Left kidney (tissue), 2 donors: ENCODE data around the gene WFDC8. TPM values are rescaled to one million over a fixed set of nuclear protein-coding genes. Genes with fewer than 3 reads are reported as not detected.

Experiments used
- DNase-seq: peaks from one replicate; pipeline ENCODE4 v3.0.0-alpha.2; 2013
- polyA plus RNA-seq: library from polyadenylated mRNA; unstranded; fragments of 120-200 nt; gene quantifications from one replicate; pipeline ENCODE4 v1.2.1, GENCODE V29; 2013; ENCODE audit not compliant: insufficient read length

The WFDC8 gene
- polyA plus RNA-seq, 1 donor, result 0.13 TPM

DNA sequence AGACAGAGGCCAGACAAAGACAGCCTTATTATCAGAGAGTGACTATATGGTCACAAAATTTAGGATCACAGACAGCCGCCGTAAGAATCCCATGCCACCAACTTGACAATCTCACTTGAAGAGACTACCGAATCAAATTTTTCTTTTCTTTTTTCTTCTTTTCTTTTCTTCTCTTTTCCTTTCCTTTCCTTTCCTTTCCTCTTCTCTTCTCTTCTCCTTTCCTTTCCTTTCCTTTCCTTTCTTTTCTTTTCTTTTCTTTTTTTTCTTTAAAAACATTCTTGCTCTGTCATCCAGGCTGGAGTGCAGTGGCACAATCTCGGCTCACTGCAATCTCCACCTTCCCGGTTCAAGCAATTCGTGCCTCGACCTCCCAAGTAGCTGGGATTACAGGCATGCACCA is 30.7 kb downstream of the WFDC8 start:
- no peak for DNase-seq

DNA sequence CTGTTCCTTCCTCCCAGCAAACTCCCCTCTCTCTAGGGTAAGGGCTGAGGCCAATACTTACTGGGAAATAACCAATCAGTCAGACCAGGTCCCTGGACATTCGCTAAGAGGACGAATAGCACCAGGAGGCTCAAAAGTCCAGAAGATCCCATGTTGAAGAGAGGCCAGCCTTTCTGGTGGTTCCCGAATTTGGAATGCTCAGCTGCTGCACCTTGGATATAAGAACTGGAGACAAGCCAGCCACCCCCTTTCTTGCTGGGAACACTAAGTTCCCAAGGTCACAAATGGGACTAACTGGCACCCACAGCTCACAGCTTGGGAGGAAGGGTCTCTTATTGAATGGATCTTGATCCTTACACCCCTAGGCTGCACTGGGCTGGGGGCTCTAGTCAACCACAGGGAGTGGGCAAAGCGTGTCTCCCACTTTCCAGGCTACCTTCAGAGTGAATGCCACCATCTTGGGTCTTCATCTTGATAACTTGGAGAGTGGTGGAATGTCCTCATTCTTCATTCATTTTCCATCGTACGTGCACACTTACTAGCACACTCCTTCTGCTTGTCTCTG is 31.8 kb downstream of the WFDC8 start, which contains the start of gene EPPIN:
TSS of gene EPPIN (minus strand) at position 196 of the 565 bp plus-strand sequence. CDS start at position 152, 44 bp downstream.
- DNase-seq, result no peak

DNA sequence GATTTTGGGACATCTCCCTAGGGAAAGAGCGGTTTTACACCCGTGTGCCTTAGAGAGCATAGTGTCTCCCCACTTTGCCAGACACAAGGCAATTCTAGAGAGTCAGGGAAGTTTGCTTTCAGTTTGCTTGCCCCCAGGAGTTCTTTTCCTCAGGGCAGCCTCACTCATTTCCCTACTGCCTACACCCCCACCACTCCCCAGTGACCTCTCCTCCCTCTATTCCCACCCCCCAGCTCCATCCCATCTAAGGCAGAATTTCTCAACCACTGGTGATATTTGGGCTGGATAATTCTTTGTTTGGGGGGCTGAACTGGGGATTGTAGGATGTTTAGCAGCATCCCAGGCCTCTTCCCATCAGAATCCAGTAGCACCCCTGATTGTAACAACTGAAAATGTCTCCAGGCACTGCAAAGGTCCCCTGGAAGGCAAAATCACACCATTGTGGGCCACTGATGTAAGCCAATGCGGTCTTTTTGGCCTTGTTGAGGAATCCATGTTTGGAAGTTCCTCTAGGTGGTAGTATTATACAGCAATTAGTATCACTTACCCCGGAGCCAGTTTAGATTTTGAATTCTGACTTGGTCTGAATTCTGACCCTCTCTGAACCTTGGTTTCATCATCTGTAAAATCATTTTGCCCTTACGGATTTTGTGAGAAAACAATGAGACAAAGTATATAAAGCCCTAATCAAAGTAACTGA is 33.2 kb downstream of the WFDC8 start:
- DNase-seq, result peak; percentile 22

DNA sequence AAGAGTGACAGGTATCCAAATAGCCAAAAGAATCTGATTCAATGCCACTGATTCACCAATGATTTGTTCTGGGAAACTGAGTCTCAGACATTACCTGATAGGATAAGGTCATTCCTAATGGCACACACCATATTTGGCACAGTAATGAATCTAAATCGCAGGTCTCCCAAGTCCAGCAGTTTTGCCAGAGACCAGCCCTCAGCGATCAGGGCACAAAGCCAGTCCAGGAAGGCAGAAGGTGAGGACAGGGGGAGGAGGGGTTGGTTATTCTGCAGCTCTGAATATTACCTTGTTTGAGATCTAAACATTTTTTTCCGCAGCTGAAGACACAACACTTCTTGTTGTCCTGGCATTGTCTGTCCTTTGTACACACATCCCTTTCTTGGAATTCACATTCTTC is 33.7 kb downstream of the WFDC8 start:
- DNase-seq, result no peak

DNA sequence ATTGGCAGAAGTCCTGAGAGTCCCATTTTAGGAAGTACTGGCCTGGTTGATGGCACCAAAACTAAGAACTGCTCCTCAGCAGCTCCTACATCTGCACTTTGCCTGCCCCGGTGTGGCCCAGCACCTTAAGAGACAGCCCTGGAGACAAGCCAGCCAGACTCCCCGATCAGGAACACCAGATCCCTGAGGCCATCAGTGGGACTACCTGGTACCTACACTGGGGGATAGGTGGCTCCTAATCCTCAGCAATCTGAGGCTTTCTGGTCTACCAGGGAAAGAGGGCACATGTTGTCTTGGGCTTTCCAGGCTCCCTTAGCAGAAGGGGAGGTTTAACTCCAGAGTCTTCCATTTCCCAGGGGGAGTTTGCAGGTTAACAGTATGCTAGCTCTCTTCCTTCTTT is 39.7 kb downstream of the WFDC8 start, which contains the start of gene WFDC6:
TSS of gene WFDC6 (minus strand) at position 101 of the 400 bp plus-strand sequence. CDS start at position 26, 75 bp downstream.
- DNase-seq, result no peak

DNA sequence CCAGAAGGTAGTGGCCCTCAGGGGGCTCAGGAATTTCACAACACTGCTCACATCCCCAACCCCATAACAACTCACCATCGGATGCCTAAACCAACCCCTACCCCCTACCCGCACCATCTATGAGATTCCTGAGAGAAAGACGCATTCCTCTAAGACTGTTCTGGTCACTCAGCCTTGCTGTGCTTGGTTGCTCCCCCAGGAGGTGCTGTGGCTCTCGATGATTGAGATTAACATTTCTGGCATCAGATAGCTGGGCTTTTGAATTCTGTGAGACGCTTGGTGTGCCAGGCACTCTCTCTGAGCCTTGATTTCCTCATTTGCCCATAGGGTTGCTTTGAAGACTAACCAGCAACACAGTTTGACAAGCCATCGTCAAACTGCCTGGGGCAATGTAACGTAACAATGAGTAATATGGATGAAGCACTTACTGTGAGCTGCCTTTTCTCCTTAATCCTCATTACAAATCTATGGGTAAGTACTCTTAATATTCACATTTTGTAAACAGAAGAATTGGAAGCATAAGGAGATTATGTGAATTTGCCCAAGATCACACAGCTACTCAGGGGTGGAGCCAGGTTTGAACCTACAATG is 40.8 kb downstream of the WFDC8 start:
- no peak for DNase-seq

DNA sequence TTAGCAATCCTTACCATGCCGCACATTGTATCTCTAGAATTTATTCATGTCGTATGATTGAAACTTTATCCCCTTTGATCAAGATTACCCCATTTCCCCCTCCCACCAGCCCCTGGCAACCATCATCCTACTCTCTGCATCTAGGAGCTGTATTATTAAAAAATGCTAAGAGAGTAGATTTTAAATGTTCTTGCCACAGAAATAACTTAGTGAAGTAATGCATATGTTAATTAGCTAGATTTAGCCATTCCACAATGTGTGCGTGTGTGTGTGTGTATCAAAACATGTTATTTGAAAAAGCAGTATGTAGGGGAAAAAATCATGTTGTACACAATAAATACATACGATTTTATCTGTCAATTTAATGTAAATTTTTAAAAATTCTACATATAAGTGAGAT is 51.8 kb downstream of the WFDC8 start:
- no peak for DNase-seq

DNA sequence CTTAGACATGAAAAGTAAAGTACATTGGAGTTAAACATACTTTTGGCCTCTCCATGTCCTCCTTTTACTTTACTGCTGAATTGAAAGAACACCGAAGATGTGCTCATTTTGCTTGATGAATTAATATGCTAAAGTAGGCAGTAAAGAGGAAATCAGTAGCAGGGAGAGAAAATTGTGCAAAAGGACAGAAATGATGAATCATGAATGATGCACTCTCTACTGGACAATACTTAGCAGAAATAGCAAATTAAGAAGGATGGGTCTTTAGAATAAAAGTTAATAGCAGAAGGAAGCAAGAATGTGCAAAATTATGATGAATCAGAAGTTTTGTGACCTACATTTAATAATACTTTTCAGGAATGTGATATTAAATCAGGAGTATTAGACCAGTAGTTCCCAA is 55.3 kb downstream of the WFDC8 start:
- DNase-seq, result no peak

DNA sequence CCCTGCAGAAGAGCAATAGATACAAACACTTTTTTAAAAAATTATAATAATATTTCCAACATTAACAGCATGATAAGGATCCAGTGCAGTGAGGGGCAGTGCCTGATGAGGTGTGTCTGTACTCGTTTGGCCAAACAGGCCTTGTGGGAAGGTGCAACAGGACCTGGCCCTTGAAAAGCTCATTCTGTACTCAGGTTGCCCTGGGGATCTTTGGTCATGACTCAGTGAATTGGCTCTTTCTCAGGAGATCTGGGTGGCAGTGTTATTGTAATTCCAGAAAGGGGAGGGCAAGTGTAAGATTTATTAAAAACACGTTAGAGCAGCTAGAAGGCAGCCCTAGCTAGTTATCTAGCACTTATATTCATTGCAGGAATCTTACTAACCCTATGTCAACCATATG is 60.8 kb downstream of the WFDC8 start:
- no peak for DNase-seq

DNA sequence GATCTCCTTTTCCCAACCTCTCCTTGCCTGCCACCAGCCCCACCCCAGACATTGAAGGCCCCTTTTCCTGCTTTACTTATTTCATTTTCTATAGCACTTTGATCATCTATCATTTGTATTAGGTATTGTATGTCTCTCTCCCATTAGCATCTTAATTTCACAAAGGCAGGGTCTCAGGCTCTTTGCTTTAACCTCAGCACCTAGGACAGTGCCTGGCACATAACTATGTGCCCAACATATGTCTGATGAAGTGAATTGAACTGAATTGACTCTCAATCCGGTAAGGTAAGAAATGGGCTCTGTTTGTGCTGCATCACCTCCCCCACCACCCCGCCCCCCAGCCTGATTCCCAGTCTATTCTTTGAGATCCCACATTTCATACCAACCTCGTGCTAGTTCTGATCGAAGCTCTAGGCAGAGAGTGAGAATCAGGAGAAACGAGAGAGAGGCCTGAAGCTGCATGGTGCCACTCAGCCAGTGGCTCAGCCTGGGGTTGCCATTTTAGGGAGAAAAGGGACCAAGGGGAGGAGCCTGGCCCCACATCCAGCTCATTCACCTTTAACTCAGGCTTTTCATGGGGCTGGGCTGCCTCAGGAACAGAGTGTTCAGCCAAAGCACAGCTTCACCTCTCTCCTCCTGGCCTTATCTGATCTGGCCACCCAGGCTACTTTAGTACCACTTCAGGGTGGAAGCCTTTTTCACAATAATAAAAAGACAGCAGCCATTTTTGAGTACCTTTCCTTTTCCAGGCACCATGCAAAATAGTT is 63.8 kb downstream of the WFDC8 start, which contains the start of gene SPINT3:
TSS of gene SPINT3 (minus strand) at position 476 of the 767 bp plus-strand sequence. CDS start at position 462, 14 bp downstream.
- DNase-seq, result no peak

DNA sequence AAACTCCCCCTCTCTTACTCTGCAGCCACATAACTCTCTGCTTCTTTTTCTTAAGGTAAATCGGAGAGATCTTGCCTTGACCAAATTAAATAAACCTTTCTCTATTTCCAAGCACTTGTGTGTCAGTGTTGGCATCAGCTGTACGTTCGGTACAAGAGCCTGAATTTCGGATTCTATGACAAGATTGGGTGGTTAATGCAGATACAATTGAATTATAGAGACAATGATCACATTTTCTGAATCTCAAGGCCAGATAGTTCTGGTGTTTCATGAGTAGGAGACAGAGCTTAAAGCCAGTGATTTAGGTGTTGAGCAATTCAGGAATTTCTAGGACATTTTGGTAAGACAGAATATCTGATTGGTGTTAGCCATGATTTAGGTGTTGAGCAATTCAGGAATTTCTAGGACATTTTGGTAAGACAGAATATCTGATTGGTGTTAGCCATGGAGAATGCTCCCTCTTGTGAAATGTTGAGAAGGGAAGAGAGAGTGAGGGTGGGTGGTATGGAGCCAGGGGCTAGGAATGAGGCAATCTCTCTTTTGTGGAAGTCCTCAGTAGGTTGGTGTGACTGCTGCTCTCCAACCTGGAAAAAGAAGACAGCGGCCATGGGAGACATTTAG is 68.7 kb downstream of the WFDC8 start:
- DNase-seq, result no peak

DNA sequence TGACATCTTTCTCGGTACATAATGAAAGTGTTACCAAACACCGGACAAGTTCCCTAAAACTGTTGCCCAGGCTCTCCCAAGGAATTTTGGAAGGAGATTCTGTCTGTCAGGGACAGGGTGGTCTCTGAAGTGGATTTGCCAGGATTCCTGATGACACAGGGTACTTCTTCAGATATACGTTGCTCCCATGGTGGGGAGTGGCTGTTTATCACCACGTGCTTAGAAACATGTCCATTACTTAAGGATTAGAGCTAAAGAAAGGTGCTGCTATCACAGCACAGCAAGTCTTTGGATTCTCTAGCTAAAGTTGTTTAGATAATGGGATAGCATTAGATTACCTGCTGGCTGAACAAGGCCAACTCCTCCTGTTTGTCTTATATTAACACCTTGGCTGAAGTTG is 70.0 kb downstream of the WFDC8 start:
- DNase-seq, result no peak

DNA sequence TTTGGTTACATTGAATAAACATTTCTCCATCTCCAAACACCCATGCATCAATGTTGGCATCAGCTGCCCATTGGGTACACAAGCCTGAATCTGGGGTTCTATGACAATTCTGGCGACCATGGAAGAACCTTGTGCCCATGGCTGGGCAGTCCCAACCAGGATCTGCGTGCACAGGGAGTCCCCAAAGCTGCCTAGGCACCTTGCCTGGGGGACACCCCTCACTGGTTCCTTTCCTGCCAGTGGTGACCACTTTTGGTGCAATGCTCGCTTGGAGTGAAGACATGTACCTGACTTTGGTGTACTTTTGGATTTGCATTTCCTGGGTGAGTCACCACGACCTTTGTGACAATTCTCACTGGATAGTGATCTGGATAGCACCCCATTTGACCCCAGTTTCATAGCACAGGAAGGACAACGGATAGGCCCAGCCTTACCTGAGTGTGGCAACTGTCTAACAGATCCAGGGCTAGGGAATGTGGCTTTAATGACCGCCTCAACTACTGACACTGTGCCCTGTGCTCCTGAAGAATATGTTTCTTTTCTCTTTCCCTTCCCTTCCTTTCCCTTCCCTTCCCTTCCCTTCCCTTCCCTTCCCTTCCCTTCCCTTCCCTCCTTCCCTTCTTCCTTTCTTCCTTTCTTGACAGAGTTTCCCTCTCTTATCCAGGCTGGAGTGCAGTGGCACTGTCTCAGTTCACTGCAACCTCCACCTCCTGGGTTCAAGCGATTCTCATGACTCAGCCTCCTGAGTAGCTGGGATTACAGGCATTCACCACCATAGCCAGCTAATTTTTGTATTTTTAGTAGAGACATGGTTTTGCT is 70.8 kb downstream of the WFDC8 start:
- no peak for DNase-seq

DNA sequence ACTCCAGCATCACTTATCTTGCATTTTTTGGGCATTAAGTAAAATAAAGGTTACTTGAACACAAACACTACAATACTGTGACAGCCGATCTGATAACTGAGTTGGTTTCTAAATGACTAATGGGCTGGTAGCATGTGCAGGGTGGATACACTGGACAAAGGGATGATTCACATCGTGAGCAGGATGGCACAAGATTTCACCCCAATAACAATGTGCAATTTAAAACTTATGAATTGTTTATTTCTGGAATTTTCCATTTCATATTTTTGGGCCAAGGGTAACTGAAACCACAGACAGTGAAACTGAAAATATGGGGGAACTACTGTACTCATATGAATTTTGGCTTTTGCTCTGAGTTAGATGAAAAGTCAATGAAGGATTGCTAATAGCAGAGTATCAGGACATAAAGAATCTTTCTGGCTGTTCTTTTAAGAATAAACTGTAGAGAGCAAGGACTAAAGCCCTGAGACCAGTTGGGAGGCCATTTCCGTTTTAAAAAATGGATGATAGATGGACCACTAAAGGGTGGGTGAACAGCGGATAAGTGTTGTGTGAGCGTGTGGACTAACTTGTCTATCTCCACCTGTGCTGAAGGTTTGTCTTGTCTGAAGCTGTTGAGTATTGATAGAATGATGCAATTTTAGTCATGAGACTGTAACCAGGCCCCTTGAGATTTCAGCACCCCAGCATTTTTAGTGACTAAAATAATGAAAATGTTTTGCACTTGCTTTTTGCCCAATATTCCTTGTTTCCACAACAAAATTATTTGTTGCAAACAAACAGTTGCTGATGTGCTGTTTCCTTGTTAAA is 71.9 kb downstream of the WFDC8 start:
- DNase-seq, result no peak

DNA sequence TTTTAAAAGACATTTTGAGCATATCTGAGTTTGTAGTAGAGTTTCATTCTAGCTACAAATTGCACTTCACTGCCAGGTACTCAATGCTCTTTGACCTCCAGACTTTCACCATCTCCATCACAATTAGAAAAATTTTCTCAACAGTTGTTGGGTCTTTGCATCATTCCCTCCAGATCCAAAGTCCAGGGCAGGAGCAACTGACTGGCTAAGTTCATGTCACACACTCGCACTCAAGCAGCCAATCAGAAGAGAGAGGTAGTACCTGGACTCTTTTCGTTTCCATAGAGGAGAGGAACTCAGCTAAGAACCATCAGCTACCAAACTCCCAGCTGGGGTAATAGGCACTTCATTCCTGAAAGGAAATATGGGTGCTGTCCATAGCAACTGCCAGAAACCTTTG is 72.7 kb downstream of the WFDC8 start:
- no peak for DNase-seq

DNA sequence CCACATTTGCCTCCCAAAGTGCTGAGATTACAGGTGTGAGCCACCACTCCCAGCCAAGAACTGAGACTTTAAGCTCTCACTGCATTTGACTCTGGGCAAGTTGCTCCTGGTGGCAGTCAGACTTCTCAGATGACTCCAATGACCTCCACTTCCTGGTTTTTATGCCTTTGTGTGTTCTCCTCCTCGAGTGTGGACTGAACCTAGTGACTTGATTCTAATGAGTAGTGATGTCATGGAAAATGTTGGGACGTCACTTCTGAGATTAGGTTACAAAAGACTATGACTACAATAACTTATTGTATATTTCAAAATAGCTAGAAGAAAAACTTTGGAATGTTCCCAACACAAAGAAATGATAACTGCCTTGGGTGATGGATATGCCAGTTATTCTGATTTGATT is 75.7 kb downstream of the WFDC8 start:
- no peak for DNase-seq

DNA sequence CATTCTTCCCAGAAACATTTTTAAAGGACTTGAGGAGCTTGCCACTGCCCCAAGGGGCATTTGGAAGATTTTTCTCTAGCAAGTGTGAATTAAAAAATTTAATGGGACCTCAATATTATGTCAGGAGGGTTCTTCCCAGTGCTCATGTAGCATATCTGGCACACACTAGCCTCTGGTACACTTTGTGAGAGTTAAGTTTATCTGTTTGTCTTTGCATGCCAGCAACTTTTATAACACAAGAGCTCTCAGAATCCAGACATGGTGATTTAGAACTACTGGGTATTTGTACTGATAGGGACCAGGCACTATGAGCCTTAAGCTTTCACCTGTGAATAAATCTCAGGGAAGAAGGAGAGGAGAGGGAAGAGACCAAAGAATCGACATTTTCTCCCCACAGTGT is 76.5 kb downstream of the WFDC8 start:
- no peak for DNase-seq
